PC-3 (cell line): ENCODE measurements around the gene TMEM127. TPM values are rescaled to one million over a fixed set of nuclear protein-coding genes. Genes with fewer than 3 reads are reported as not detected.

ENCODE experiments used
- ATAC-seq: fragments of 200-7000 bp; cut with Tn5 transposase; 2 replicates; pipeline ENCODE4 v1.9.1; 2020; ENCODE audit warnings: mild to moderate bottlenecking, moderate library complexity
- BruUV-seq: library from RNA; stranded (reverse); fragments of 400-500 nt; replicated peaks from 2 replicates; lab custom pipeline; 2021; lab: Mats Ljungman, UMichigan
- CTCF ChIA-PET: fragments of 300-600 bp; sonication (Branson Sonifier 250); formaldehyde crosslinking; loops from one replicate; lab custom pipeline; 2022; ENCODE audit warnings: antibody characterized with exemption; lab: Charles Lee
- POLR2A ChIA-PET: fragments of 300-600 bp; sonication (Branson Sonifier 250); formaldehyde crosslinking; loops from one replicate; lab custom pipeline; 2022; ENCODE audit warnings: antibody characterized with exemption; ENCODE audit not compliant: unreplicated experiment; lab: Charles Lee
- DNase-seq: peaks from one replicate; pipeline ENCODE4 v3.0.0-alpha.2; 2015
- H2AFZ ChIP-seq: fragments of 300-600 bp; sonication (generic); 2 replicates; pipeline ENCODE4 v1.6.0; 2016; ENCODE audit warnings: antibody characterized with exemption, low read length
- H3F3A ChIP-seq: fragments of 300-600 bp; sonication (generic); one replicate; pipeline ENCODE4 v1.6.0; 2017; ENCODE audit warnings: antibody characterized with exemption, low read length, control low read depth, mild to moderate bottlenecking; ENCODE audit not compliant: unreplicated experiment
- H3K27ac ChIP-seq: fragments of 300-600 bp; sonication (generic); 2 replicates; pipeline ENCODE4 v1.5.1; 2016; ENCODE audit warnings: mild to moderate bottlenecking, low read length
- H3K27me3 ChIP-seq: fragments of 300-600 bp; sonication (generic); 2 replicates; pipeline ENCODE4 v1.6.1; 2016; ENCODE audit warnings: low read length, mixed read lengths
- H3K36me3 ChIP-seq: fragments of 300-600 bp; sonication (generic); 2 replicates; pipeline ENCODE4 v1.6.1; 2016; ENCODE audit warnings: low read depth, mixed run types, low read length, mixed read lengths
- H3K4me1 ChIP-seq: fragments of 300-600 bp; sonication (generic); 2 replicates; pipeline ENCODE4 v1.5.1; 2016; ENCODE audit warnings: low read length; ENCODE audit not compliant: insufficient read depth
- H3K4me2 ChIP-seq: fragments of 300-600 bp; sonication (generic); 2 replicates; pipeline ENCODE4 v1.6.0; 2016; ENCODE audit warnings: low read length
- H3K4me3 ChIP-seq: fragments of 300-600 bp; sonication (generic); 2 replicates; pipeline ENCODE4 v1.5.1; 2016; ENCODE audit warnings: mild to moderate bottlenecking, low read length, mixed read lengths
- H3K79me2 ChIP-seq: fragments of 300-600 bp; sonication (generic); 2 replicates; pipeline ENCODE4 v1.6.1; 2017; ENCODE audit warnings: low read length, mixed read lengths
- H3K9ac ChIP-seq: fragments of 300-600 bp; sonication (generic); 2 replicates; pipeline ENCODE4 v1.6.0; 2016; ENCODE audit warnings: mild to moderate bottlenecking, low read length
- H3K9me2 ChIP-seq: fragments of 300-600 bp; sonication (generic); replicated peaks from 2 replicates; pipeline ENCODE4 v1.6.1; 2016; ENCODE audit warnings: mixed run types, low read length, mixed read lengths
- H3K9me3 ChIP-seq: fragments of 300-600 bp; sonication (generic); 2 replicates; pipeline ENCODE4 v1.6.1; 2016; ENCODE audit warnings: low read length, mixed read lengths
- H4K20me1 ChIP-seq: fragments of 300-600 bp; sonication (generic); 2 replicates; pipeline ENCODE4 v1.6.1; 2016; ENCODE audit warnings: low read length, mixed read lengths
- EZH2 ChIP-seq: fragments of 300-600 bp; sonication (generic); IDR thresholded peaks from one replicate; pipeline ENCODE4 v1.6.1; 2017; ENCODE audit warnings: antibody characterized with exemption, mild to moderate bottlenecking, low read length; ENCODE audit not compliant: unreplicated experiment
- EZH2phosphoT487 ChIP-seq: fragments of 300-600 bp; sonication (generic); IDR thresholded peaks from 2 replicates; pipeline ENCODE4 v1.6.1; 2018; ENCODE audit warnings: mild to moderate bottlenecking, antibody characterized with exemption, low read length, borderline replicate concordance
- intact Hi-C: fragments of 100-400 bp; cut with micrococcal nuclease; formaldehyde crosslinking; loops from 2 replicates; pipeline ENCODE4 v1.9.0; 2023
- total RNA-seq: library from RNA; depleted of rRNA; stranded (reverse); fragments of >200 nt; gene quantifications from 2 replicates; pipeline ENCODE4 v1.2.3, GENCODE V29; 2014
- TF ChIP-seq, protein P1 (sequence below): fragments of 300-600 bp; sonication (generic); conservative IDR thresholded peaks from 2 replicates; pipeline ENCODE4 v1.5.1; 2017; ENCODE audit warnings: antibody characterized with exemption, low read depth, mild to moderate bottlenecking, low read length

Gene TMEM127
- total RNA-seq, 1 experiment from 2014 or later = 31.9 TPM

DNA sequence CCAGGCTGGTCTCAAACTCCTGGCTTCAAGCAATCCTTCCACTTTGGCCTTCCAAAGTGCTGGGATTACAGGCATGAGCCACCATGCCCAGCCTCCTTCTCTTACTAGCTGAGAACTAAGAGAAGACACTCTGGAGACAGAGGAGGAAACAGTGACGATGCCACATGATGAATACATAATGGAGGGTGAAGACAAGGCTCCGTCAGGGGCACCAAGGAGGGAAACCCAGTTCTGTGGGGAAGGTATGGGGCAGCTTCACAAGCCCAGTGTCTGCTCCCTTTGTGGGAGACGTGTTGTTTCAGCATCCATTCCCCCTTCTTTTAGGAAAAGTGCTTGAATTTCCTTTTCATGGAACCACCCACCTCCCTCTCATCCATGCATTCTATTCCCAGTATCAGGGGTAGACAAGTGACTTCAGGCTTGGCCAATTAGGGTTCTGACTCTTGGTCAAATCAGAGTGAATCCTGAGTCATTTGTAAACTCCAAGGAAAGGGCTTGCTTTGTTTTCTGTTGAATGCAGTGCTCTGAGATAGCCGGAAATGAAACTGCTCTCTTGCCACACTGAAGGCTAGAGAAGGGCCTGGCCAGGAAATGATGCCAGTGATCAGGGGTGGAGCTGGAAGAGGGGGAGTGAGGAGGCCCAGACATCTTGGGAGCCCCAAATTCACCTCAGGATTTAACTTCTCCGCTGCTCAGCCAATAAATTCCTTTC lies 23.7 kb downstream of the TMEM127 start:
- H3K4me3 ChIP-seq = no peak overlapping the region
- H2AFZ ChIP-seq = no peak overlapping the region
- no peaks in the 10 kb centered on the region for H4K20me1 ChIP-seq
- H3K9ac ChIP-seq = no peak overlapping the region
- H3K36me3 ChIP-seq = no peaks in the 10 kb centered on the region
- peaks cover 8% of the 10 kb centered on the region; the same call in 1 of the 2 replicates for H3K4me1 ChIP-seq
- H3F3A ChIP-seq = no peaks in the 10 kb centered on the region
- peak overlapping the region; percentile 41 for H3K27ac ChIP-seq
- H3K9me2 ChIP-seq = no peaks in the 10 kb centered on the region
- H3K4me2 ChIP-seq = no peak overlapping the region
- H3K9me3 ChIP-seq = no peaks in the 10 kb centered on the region
- peak; percentile 88 for ATAC-seq
- TF ChIP-seq EZH2 (no peak), EZH2phosphoT487 (no peak)
- TF ChIP-seq, protein P1, sequence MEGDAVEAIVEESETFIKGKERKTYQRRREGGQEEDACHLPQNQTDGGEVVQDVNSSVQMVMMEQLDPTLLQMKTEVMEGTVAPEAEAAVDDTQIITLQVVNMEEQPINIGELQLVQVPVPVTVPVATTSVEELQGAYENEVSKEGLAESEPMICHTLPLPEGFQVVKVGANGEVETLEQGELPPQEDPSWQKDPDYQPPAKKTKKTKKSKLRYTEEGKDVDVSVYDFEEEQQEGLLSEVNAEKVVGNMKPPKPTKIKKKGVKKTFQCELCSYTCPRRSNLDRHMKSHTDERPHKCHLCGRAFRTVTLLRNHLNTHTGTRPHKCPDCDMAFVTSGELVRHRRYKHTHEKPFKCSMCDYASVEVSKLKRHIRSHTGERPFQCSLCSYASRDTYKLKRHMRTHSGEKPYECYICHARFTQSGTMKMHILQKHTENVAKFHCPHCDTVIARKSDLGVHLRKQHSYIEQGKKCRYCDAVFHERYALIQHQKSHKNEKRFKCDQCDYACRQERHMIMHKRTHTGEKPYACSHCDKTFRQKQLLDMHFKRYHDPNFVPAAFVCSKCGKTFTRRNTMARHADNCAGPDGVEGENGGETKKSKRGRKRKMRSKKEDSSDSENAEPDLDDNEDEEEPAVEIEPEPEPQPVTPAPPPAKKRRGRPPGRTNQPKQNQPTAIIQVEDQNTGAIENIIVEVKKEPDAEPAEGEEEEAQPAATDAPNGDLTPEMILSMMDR = no peak
- POLR2A ChIA-PET = no interaction called here
- DNase-seq = peak; percentile 67
- H3K79me2 ChIP-seq = no peaks in the 10 kb centered on the region
- CTCF ChIA-PET = no interaction called here
- H3K27me3 ChIP-seq = no peaks in the 10 kb centered on the region
- no TSS peak for BruUV-seq
- intact Hi-C loops = no loop called here

DNA sequence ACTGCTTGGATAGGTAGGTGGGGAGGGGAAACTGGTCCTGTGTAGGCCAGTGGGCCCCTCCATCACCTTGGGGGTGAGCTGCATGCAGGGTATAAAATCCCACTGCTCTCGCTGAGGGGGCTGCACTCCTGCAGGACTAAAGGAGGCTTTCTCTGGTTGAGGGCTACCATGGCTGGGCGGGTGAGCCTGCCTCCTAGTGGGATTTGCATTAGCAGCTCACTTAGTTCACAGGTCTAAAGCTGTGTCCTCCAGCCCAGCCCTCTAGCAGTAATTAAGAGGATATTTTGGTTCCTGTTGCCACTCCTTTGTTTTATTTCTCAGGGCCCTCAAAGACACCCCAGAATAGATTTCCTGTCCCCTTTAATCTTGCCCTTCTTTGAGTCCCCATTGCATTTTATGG lies 24.6 kb downstream of the TMEM127 start:
- ATAC-seq = no peak
- TF ChIP-seq, protein P1 = no peak
- TF ChIP-seq EZH2 (no peak), EZH2phosphoT487 (no peak)
- H3K4me1 ChIP-seq = peaks cover 8% of the 10 kb centered on the region; the same call in 1 of the 2 replicates
- no peak overlapping the region for H2AFZ ChIP-seq
- no peak overlapping the region for H3K4me3 ChIP-seq
- H3K4me2 ChIP-seq = no peak overlapping the region
- H4K20me1 ChIP-seq = no peaks in the 10 kb centered on the region
- DNase-seq = no peak
- H3K9ac ChIP-seq = no peak overlapping the region
- no peaks in the 10 kb centered on the region for H3F3A ChIP-seq
- no peaks in the 10 kb centered on the region for H3K27me3 ChIP-seq
- no peaks in the 10 kb centered on the region for H3K9me3 ChIP-seq
- intact Hi-C loops = no loop called here
- no peaks in the 10 kb centered on the region for H3K9me2 ChIP-seq
- no TSS peak for BruUV-seq
- H3K27ac ChIP-seq = no peak overlapping the region
- CTCF ChIA-PET = no interaction called here
- no peaks in the 10 kb centered on the region for H3K79me2 ChIP-seq
- POLR2A ChIA-PET = no interaction called here
- H3K36me3 ChIP-seq = no peaks in the 10 kb centered on the region

DNA sequence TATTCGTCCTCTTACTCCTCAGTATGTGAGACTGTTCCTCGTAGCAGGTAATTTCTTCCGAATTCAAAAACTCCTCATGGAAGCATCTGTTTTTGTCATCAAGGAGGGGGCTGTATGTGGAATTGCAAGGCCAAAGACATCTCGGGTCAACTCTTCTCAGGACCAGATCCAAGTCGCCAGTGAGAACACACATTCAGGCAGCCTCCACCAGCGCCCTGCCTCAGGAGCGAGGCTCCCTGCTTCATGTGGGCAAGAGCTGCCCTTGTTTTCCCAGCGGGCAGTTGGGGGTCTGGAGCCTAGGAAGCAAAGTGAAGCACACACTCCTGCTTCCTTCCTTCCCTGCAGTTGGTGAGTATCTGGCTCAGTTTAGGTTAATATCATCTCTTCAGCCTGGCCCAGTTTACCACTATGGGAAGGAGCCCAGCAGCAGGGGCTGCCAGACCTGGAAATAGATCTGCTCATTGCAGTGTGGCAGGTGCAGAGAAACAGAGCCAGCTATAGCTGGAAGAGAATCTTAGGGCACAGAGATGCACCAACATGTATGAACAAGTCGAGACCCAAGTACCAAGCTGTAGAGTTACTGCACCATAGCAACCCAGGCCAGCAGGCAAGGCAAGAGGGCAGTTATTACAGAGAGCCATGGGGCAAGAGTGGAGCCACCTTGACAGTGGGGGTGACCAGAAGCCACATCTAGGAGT lies 25.3 kb downstream of the TMEM127 start:
- Histone ChIP-seq H3K4me3 (no peak overlapping the region), H3K4me2 (no peak overlapping the region), H3K9ac (no peak overlapping the region), H3K27ac (no peak overlapping the region), H3K9me2 (no peaks in the 10 kb centered on the region), H3K27me3 (no peaks in the 10 kb centered on the region), H3K9me3 (no peaks in the 10 kb centered on the region), H3F3A (no peaks in the 10 kb centered on the region), H2AFZ (no peak overlapping the region), H3K36me3 (no peaks in the 10 kb centered on the region), H3K79me2 (no peaks in the 10 kb centered on the region), H4K20me1 (no peaks in the 10 kb centered on the region), H3K4me1 (peaks cover 8% of the 10 kb centered on the region; the same call in 1 of the 2 replicates)
- ChIA-PET POLR2A (no interaction called here), CTCF (no interaction called here)
- BruUV-seq = no TSS peak
- TF ChIP-seq EZH2phosphoT487 (no peak), EZH2 (no peak)
- TF ChIP-seq, protein P1 = no peak
- intact Hi-C loops = no loop called here
- no peak for ATAC-seq
- DNase-seq = no peak
